ENCODE measurements around the gene TTC27. TPM values are rescaled to one million over a fixed set of nuclear protein-coding genes. Genes with fewer than 3 reads are reported as not detected.

TTC27 gene
- total and polyA plus RNA-seq, 10 of the 15 experiments (the other 5 are each of a cell fraction or from before 2014, with no cell fraction given) = 20.4 to 34.9 (median 26.0) TPM

DNA sequence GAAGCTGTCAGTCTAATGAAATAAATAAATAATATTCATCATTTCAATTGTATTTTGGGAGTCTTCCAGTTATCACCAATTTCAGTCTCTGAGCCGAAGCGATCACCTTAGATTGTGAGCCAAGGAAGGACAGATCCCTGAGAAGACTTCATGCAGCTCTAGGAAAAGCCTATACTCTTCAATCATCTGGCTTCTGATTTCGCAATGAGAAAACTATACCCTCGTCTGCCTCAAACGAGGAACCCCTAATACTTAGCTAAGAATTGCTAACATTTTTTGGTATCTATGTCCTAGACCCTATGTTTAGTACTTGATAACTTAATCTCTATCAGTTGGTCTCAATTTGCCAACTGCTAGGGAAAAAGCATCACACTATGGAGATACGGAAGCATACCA is 4.5 kb upstream of the TTC27 start:
- H3K36me3 ChIP-seq (ENCODE audit: control insufficient read depth in 2 of 2, insufficient read depth in 2 of 2, low read length in 1 of 2) = peaks cover 2 to 10% of the 10 kb centered on the region in 2 experiments
- no peak overlapping the region for H3K4me3 ChIP-seq
- FAIRE-seq (no peak), ATAC-seq (no peak), DNase-seq (ENCODE audit: low read depth, low spot score) (no peak)
- H4K20me1 ChIP-seq (ENCODE audit: control insufficient read depth, insufficient read depth) = no peaks in the 10 kb centered on the region
- BruUV-seq (replicated peaks) = no TSS peak
- no peak overlapping the region for H3K27ac ChIP-seq (ENCODE audit: control insufficient read depth, insufficient read depth)
- ChIA-PET SMC1A (ENCODE audit: uncharacterized antibody, unreplicated experiment) (interaction anchor here (0.6 to 2.2 kb wide), 2 partner anchors 11 to 1362 kb away, joined by 3 to 5 read pairs; no protein-coding TSS in a partner anchor), CTCF (no interaction called here), POLR2A (no interaction called here), RAD21 (ENCODE audit: unreplicated experiment) (interaction anchor here (0.5 kb wide), 1 partner anchor 187 kb away, joined by 3 read pairs; no protein-coding TSS in a partner anchor)
- H3K9me3 ChIP-seq (replicated peaks; ENCODE audit: control insufficient read depth, insufficient read depth, low read length) = no peaks in the 10 kb centered on the region
- WGBS (ENCODE audit: insufficient coverage, insufficient replicate concordance, low lambda C conversion rate, missing lambda C conversion rate) = 100% methylated on average over 6 of the region's 6 CpGs
- H3K4me2 ChIP-seq (ENCODE audit: control insufficient read depth, insufficient read depth) = no peak overlapping the region
- peaks cover 2% of the 10 kb centered on the region for H3K79me2 ChIP-seq (ENCODE audit: control insufficient read depth, insufficient read depth, low read length)
- intact Hi-C loops (cut with micrococcal nuclease; ENCODE audit: unreplicated experiment) (no loop called here), in situ Hi-C loops (cut with MboI) (no loop called here)
- no peak overlapping the region for H3K9ac ChIP-seq (ENCODE audit: control insufficient read depth, insufficient read depth, low read length)
- H2AFZ ChIP-seq (ENCODE audit: control insufficient read depth, low read depth, low read length) = no peak overlapping the region
- H3K4me1 ChIP-seq (ENCODE audit: control insufficient read depth, insufficient read depth, low read length) = peaks cover 2% of the 10 kb centered on the region; the same call in 1 of the 2 replicates
- TF ChIP-seq NR2C1 (IDR thresholded peaks at IDR 0.05) = no peak
- TF ChIP-seq PAX8 (IDR thresholded peaks at IDR 0.05) = no peak
- TF ChIP-seq STAT1 (conservative IDR thresholded peaks at IDR 0.05) = no peak
- TF ChIP-seq YY1 (IDR thresholded peaks at IDR 0.05; ENCODE audit: low read depth, low read length) = no peak
- TF ChIP-seq, protein P1, sequence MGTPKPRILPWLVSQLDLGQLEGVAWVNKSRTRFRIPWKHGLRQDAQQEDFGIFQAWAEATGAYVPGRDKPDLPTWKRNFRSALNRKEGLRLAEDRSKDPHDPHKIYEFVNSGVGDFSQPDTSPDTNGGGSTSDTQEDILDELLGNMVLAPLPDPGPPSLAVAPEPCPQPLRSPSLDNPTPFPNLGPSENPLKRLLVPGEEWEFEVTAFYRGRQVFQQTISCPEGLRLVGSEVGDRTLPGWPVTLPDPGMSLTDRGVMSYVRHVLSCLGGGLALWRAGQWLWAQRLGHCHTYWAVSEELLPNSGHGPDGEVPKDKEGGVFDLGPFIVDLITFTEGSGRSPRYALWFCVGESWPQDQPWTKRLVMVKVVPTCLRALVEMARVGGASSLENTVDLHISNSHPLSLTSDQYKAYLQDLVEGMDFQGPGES (IDR thresholded peaks at IDR 0.05) = no peak
- TF ChIP-seq POLR2AphosphoS2 (IDR thresholded peaks at IDR 0.05; ENCODE audit: low read depth, low read length) = no peak
- TF ChIP-seq ZNF24 (IDR thresholded peaks at IDR 0.05) = no peak
- no peak for TF ChIP-seq RFX5 (IDR thresholded peaks at IDR 0.05; ENCODE audit: low read depth, low read length)
- TF ChIP-seq RELA (IDR thresholded peaks at IDR 0.05; ENCODE audit: borderline replicate concordance, partially characterized antibody) = no peak
- no peak for TF ChIP-seq TCF3 (IDR thresholded peaks at IDR 0.05; ENCODE audit: borderline replicate concordance, insufficient read depth, low read depth, low read length)
- no peak for TF ChIP-seq ATF7 (IDR thresholded peaks at IDR 0.05; ENCODE audit: low read depth)
- no peak for TF ChIP-seq MYB (IDR thresholded peaks at IDR 0.05; ENCODE audit: borderline replicate concordance, low read depth, low read length)
- no peak for TF ChIP-seq JUND (IDR thresholded peaks at IDR 0.05; ENCODE audit: low read depth, low read length)
- no peak for TF ChIP-seq YBX1 (IDR thresholded peaks at IDR 0.05)
- TF ChIP-seq IKZF1 (conservative IDR thresholded peaks at IDR 0.05) = no peak
- no peak for TF ChIP-seq RCOR1 (conservative IDR thresholded peaks at IDR 0.05; ENCODE audit: low read depth, low read length)
- TF ChIP-seq PML (IDR thresholded peaks at IDR 0.05; ENCODE audit: low read length) = no peak
- no peak for TF ChIP-seq ELK1 (IDR thresholded peaks at IDR 0.05; ENCODE audit: low read depth, low read length)
- TF ChIP-seq, protein P2, sequence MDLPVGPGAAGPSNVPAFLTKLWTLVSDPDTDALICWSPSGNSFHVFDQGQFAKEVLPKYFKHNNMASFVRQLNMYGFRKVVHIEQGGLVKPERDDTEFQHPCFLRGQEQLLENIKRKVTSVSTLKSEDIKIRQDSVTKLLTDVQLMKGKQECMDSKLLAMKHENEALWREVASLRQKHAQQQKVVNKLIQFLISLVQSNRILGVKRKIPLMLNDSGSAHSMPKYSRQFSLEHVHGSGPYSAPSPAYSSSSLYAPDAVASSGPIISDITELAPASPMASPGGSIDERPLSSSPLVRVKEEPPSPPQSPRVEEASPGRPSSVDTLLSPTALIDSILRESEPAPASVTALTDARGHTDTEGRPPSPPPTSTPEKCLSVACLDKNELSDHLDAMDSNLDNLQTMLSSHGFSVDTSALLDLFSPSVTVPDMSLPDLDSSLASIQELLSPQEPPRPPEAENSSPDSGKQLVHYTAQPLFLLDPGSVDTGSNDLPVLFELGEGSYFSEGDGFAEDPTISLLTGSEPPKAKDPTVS (IDR thresholded peaks at IDR 0.05; ENCODE audit: low read depth, low read length) = no peak
- H3K27me3 ChIP-seq (replicated peaks in 1 of 2; ENCODE audit: control insufficient read depth in 2 of 2, insufficient read depth in 2 of 2, low read length in 1 of 2) = no peaks in the 10 kb centered on the region
